Muscle of leg (tissue), 11 donors: ENCODE data around the gene TIGD1. TPM values are rescaled to one million over a fixed set of nuclear protein-coding genes. Genes with fewer than 3 reads are reported as not detected.

Experiments
- DNase-seq: peaks from one replicate; pipeline ENCODE4 v3.0.0; 2013
- H3K27ac ChIP-seq: one replicate; pipeline ENCODE4 v1.5.1; 2013; ENCODE audit warnings: mild to moderate bottlenecking, low read length, control low read depth
- H3K27me3 ChIP-seq: one replicate; pipeline ENCODE4 v1.6.1; 2013; ENCODE audit warnings: low read length; ENCODE audit not compliant: control insufficient read depth, insufficient read depth
- H3K36me3 ChIP-seq: one replicate; pipeline ENCODE4 v1.6.1; 2013; ENCODE audit warnings: low read length; ENCODE audit not compliant: control insufficient read depth, insufficient read depth
- H3K4me1 ChIP-seq: one replicate; pipeline ENCODE4 v1.6.1; 2013; ENCODE audit warnings: low read length; ENCODE audit not compliant: control insufficient read depth, insufficient read depth
- H3K4me3 ChIP-seq: one replicate; pipeline ENCODE4 v1.5.1; 2013; ENCODE audit warnings: low read length, control low read depth
- H3K9me3 ChIP-seq: replicated peaks from 2 replicates; pipeline ENCODE4 v1.6.1; 2013; ENCODE audit warnings: low read depth, low read length; ENCODE audit not compliant: control insufficient read depth
- WGBS: methylation state at CpG from one replicate; pipeline ENCODE4 v1.1.5; 2013; ENCODE audit warnings: missing lambda C conversion rate; ENCODE audit not compliant: insufficient coverage; 5-methylcytosine and 5-hydroxymethylcytosine counted together
- polyA plus RNA-seq, 8 donors: library from polyadenylated mRNA; unstranded; fragments of 120-200 nt; gene quantifications; one replicate each; pipeline versions ENCODE4 v1.2.1 to v1.2.3, GENCODE V29; 2013; ENCODE audit warnings: inconsistent platforms in 1 of 8, low replicate concordance in 1 of 8; ENCODE audit not compliant: insufficient read length in 8 of 8, insufficient read depth in 1 of 8
- total RNA-seq: library from RNA; stranded (reverse); fragments of 120-200 nt; gene quantifications from one replicate; pipeline ENCODE4 v1.2.4, GENCODE V29; 2013

TIGD1 gene
- total and polyA plus RNA-seq, 9 donors: 5.1 to 7.6 (median 6.1) TPM

DNA sequence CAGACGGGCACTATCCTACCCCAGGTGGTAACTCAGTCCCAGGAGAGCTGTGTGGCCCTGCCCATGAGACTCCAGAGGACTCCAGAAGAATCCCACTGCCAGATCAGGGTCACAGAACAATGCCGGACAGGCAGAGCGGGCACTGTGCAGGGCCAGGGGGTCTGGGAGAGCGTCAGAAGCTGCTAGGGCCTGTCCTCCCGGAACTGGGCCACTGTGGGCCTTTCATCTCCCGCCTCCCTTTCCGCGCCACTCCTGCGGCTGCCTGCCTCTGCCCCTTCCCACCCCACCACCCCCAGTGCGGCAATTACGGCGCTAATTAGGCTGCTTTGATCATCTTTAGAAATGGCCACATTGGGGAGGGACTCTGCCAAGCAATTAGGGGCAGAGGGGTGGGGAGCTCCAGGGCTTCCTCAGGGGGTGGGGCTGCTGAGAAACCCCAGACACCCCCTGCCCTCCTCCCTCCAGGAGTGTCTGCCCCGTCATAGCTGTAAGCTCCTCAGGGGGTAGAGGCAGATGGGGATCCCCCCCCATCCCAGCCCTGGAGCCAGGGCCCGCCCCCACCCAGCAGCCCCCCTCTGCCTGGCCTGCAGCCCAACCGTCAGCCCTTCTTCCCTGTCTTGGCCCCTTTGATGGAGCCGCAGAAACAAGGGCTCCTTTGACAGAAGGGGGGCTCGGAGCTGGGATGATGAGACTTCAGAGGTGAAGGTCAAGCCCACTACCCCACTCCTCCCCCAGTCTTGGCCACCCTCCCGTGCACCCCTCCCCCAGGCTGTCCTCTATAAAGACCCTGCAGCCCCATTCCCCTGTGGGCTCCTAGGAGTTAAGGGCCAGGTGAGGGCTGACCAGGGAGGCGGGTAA, 30.5 kb downstream of the TIGD1 start, which contains the start of gene PRSS56:
Gene PRSS56 (plus strand): TSS at position 808 of the 858 bp plus-strand sequence. CDS start 211 bp downstream, outside the sequence.
- peaks cover 64% of the 10 kb centered on the region for H3K27me3 ChIP-seq
- H3K27ac ChIP-seq: no peak within 1 kb of the TSS
- no peaks in the 10 kb centered on the region for H3K36me3 ChIP-seq
- no peaks in the 10 kb centered on the region for H3K9me3 ChIP-seq
- no peak within 1 kb of the TSS for H3K4me3 ChIP-seq
- DNase-seq: no peak
- peaks cover 33% of the 10 kb centered on the region for H3K4me1 ChIP-seq
- WGBS: 41% methylated on average over 7 of the region's 19 CpGs

DNA sequence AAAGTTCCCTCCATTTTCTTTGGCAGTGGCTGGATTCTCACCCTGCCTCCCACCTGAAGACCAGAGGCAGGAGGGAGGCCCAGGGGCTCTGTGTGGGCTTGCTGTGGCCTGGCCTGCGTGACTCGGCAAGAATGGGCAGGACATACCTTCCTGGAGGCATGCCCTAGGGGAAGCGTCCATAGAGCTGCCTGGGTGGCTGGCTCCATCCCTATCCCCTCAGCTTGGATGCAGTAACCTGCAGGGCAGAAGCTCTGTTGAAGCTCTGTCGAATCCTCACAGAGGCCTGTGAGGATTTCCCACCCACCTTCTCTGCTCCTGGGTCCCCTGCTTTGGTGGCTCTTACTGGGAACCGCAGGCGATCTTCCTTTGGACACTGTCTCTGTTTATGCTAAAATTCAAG, 31.5 kb downstream of the TIGD1 start:
- Histone ChIP-seq H3K36me3 (no peaks in the 10 kb centered on the region), H3K4me3 (no peak overlapping the region), H3K27me3 (peaks cover 58% of the 10 kb centered on the region), H3K4me1 (peaks cover 24% of the 10 kb centered on the region), H3K9me3 (no peaks in the 10 kb centered on the region), H3K27ac (no peak overlapping the region)
- no peak for DNase-seq
- WGBS: 53% methylated on average over 6 of the region's 6 CpGs

DNA sequence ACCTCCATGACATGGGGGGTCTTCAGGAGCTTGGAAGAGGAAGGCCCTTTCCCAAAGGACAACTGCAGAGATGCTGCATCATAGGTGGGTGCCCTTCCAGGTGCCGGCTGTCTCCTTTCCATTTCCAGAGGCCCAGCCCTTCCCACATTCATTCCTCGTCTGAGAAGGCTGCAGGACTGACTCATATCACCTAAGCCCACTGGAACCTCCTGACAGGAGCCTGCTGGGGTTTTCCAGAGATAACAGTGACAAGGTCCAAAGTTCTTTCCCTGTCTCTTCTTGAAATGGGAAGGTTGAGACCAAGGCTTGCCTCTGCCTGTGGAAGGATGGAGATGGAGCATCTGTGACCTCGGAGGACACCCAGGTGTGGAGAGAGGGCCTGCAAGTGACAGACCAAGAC, 33.8 kb downstream of the TIGD1 start:
- H3K9me3 ChIP-seq: no peaks in the 10 kb centered on the region
- no peak for DNase-seq
- no peaks in the 10 kb centered on the region for H3K36me3 ChIP-seq
- no peak overlapping the region for H3K27ac ChIP-seq
- H3K4me3 ChIP-seq: no peak overlapping the region
- peaks cover 41% of the 10 kb centered on the region for H3K27me3 ChIP-seq
- peaks cover 12% of the 10 kb centered on the region for H3K4me1 ChIP-seq
- no CpG with 5 or more reads among the region's 3 CpGs for WGBS

DNA sequence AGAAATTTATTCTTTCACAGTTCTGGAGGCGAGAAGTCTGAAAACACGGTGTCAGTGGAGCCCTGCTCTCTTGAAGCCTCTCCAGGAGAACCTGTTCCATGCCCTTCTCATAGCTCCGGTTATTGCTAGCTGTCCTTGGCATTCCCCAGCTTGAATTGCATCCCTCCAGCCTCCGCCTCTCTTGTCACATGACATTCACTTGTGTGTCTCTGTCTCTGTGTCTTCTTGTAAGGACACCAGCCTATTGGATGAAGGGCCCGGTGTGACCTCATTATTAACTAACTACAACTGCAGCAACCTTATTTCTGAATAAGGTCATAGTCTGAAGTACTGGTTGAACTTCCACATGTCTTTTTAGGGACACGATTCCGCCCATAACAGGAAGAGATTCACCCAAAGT, 34.7 kb downstream of the TIGD1 start:
- H3K4me1 ChIP-seq: peaks cover 13% of the 10 kb centered on the region
- 86% methylated on average over 6 of the region's 7 CpGs for WGBS
- no peaks in the 10 kb centered on the region for H3K36me3 ChIP-seq
- no peaks in the 10 kb centered on the region for H3K9me3 ChIP-seq
- H3K27me3 ChIP-seq: peaks cover 32% of the 10 kb centered on the region
- no peak overlapping the region for H3K4me3 ChIP-seq
- no peak for DNase-seq
- H3K27ac ChIP-seq: no peak overlapping the region

DNA sequence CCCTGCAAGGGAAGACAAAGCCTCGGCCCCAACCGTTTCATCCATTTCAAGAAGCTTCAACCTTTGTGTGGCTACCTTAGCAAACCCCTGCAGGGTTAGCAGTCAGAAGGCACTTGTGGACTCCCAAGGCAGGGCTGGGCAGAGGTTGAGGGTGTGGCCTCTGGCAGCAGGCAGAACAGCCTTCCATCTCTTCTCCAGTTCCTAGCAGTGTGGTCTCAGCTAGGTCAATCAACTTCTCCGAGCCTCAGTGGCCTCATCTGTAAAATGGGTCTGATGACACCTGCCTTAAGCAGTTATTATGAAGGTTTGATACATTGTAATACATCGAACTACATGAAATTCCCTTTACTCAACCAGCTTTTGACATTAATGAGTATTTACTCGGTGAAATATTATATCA, 37.0 kb downstream of the TIGD1 start:
- peaks cover 17% of the 10 kb centered on the region for H3K27me3 ChIP-seq
- no peak overlapping the region for H3K4me3 ChIP-seq
- H3K27ac ChIP-seq: no peak overlapping the region
- peaks cover 13% of the 10 kb centered on the region for H3K4me1 ChIP-seq
- H3K36me3 ChIP-seq: no peaks in the 10 kb centered on the region
- no CpG with 5 or more reads among the region's 5 CpGs for WGBS
- no peaks in the 10 kb centered on the region for H3K9me3 ChIP-seq
- no peak for DNase-seq

DNA sequence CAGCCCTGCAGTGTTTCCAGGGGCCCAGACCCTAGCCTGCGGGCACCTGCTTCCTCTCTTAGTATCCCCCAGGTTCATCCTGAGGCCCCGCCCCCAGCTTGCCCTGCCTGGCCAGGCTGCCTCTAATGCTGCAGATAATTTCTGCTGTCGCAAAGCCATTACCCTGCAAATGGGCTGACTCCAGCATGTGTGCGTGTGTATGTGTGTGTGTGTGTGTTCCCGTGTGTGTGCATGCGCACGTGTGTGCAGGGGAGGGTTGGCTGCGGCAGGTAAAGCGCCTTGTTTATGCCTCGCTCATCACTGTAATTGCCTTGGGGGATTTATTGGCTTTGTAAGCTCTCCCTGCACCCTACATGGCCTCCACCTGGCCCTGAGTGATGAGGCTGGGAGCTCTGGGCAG, 37.8 kb downstream of the TIGD1 start:
- peaks cover 18% of the 10 kb centered on the region for H3K27me3 ChIP-seq
- DNase-seq: no peak
- no peaks in the 10 kb centered on the region for H3K9me3 ChIP-seq
- peaks cover 13% of the 10 kb centered on the region for H3K4me1 ChIP-seq
- WGBS: 17% methylated on average over 1 of the region's 10 CpGs
- H3K4me3 ChIP-seq: no peak overlapping the region
- H3K36me3 ChIP-seq: no peaks in the 10 kb centered on the region
- H3K27ac ChIP-seq: no peak overlapping the region

DNA sequence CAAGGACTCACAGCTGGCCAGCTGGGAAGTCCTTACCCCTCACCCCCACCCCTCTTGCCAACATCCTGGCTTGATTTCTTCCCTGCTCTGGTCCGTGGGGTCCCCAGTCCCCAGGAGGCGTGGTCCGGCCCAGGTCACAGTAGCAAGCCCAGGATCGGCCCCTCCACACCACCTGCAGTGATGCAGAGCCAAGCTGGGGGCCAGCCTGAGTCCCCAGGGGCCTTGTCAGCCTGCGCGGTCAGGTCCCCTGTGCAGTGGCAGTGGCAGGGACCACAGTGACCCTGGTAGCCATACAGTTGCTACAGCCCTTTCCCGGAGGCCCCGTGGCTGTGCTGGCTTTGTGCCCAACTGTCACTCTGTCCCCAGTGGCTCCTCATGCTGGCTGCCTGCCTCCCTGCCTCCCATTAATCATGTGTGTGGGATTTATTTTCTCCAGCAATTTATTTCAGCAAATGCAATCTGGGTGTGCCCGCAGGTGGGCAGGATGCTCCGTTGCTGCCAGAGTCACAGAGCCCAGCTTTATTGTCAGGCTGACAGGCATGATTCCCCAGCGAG, 38.9 kb downstream of the TIGD1 start:
- WGBS: 34% methylated on average over 11 of the region's 11 CpGs
- Histone ChIP-seq H3K27me3 (peaks cover 25% of the 10 kb centered on the region), H3K4me1 (peaks cover 13% of the 10 kb centered on the region), H3K9me3 (no peaks in the 10 kb centered on the region), H3K36me3 (no peaks in the 10 kb centered on the region), H3K27ac (no peak overlapping the region), H3K4me3 (no peak overlapping the region)
- no peak for DNase-seq

DNA sequence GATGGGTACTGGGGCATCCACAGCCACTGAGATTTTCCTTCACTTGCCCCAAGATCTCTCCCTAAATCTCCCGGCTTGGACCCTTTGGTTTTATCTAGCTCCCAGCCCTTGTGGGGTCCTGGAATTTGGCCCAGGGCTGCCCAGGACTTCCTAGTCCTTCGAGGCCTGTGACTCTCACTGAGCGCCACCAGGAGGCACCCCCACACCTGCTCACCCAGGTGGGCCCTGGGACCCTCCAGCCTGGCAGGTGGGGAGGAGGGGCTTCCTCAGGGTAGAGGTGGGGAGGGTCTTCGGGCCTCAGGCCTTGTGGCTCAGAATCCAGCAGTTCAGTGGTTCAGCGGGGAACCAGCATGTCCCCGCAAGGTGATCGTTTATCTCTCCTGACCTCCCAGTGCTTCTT, 42.1 kb downstream of the TIGD1 start:
- no peaks in the 10 kb centered on the region for H3K36me3 ChIP-seq
- peaks cover 12% of the 10 kb centered on the region for H3K4me1 ChIP-seq
- WGBS: 81% methylated on average over 4 of the region's 7 CpGs
- no peak overlapping the region for H3K27ac ChIP-seq
- peaks cover 52% of the 10 kb centered on the region for H3K27me3 ChIP-seq
- no peak for DNase-seq
- H3K9me3 ChIP-seq: no peaks in the 10 kb centered on the region
- no peak overlapping the region for H3K4me3 ChIP-seq

DNA sequence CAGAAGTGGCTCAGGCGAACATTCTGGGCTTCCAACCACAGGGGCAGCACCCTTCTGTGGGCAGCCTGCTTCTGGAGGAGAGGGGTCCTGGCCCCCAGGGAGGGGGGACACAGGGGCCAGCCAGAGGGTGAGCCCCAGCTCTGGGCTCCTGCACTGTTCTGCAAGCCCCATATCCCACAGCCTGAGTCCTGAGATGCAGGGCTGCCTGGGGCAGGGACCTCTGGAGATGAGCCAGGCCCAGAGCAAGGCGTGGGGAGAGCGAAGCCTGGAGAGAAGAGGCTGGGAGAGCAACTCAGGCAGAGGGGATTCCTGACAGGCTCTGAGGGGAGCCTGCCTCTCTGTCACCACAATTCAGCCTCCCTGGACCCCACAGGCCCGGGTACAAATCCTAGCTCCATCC, 43.6 kb downstream of the TIGD1 start:
- Histone ChIP-seq H3K4me1 (peaks cover 21% of the 10 kb centered on the region), H3K27me3 (peaks cover 58% of the 10 kb centered on the region), H3K36me3 (no peaks in the 10 kb centered on the region), H3K9me3 (no peaks in the 10 kb centered on the region), H3K4me3 (no peak overlapping the region), H3K27ac (no peak overlapping the region)
- no peak for DNase-seq
- 80% methylated on average over 1 of the region's 4 CpGs for WGBS

DNA sequence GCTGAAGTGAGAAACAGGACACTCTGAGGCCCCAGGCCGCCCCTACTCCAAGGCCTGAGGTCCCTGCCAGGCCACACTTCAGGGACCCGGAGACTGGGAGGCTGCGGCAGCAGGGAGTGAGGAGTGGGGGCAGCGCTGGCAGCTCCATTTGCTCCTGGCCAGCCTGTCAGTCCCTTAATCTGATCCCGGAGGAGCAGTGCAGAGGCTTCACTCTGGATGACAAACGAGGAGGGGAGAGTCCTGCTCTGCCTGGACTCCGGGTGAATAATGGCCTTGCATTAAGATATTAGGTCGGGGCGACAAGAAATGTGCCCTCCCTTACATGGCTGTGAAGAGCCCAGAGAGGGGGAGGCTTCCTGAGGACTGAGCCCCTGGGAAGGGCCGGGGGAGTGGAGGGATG, 44.5 kb downstream of the TIGD1 start:
- Histone ChIP-seq H3K9me3 (no peaks in the 10 kb centered on the region), H3K27me3 (peaks cover 63% of the 10 kb centered on the region), H3K36me3 (no peaks in the 10 kb centered on the region), H3K27ac (no peak overlapping the region), H3K4me1 (peaks cover 19% of the 10 kb centered on the region), H3K4me3 (no peak overlapping the region)
- WGBS: 16% methylated on average over 10 of the region's 10 CpGs
- no peak for DNase-seq
